ENCODE results near the gene GTF2A1L. TPM values are rescaled to one million over a fixed set of nuclear protein-coding genes. Genes with fewer than 3 reads are reported as not detected.

The GTF2A1L gene
- total RNA-seq, 1 donor from 2014 or later = not detected

DNA sequence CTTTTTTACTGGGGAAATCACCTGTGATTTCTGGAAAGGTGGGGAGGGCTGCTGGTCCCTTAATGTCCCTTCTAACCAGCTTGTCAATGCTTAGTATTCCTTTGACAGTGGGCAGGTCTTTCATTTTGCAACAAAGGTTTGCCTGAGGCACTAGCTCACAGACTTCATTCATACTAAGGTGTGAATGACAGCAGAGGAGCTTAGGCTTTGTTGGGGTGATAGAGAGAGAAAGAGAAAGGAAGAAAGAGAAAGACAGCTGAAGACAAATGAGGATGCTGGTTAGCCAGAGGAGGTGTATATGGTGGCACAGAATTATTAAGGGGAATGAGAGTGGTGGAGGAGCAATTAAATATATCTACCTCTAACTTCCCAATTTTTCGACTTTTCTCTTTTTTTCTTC, 28.9 kb upstream of the GTF2A1L start:
- no peak for TF ChIP-seq EZH2 (IDR thresholded peaks at IDR 0.05; ENCODE audit: insufficient read depth, low read length)
- TF ChIP-seq, protein P1, sequence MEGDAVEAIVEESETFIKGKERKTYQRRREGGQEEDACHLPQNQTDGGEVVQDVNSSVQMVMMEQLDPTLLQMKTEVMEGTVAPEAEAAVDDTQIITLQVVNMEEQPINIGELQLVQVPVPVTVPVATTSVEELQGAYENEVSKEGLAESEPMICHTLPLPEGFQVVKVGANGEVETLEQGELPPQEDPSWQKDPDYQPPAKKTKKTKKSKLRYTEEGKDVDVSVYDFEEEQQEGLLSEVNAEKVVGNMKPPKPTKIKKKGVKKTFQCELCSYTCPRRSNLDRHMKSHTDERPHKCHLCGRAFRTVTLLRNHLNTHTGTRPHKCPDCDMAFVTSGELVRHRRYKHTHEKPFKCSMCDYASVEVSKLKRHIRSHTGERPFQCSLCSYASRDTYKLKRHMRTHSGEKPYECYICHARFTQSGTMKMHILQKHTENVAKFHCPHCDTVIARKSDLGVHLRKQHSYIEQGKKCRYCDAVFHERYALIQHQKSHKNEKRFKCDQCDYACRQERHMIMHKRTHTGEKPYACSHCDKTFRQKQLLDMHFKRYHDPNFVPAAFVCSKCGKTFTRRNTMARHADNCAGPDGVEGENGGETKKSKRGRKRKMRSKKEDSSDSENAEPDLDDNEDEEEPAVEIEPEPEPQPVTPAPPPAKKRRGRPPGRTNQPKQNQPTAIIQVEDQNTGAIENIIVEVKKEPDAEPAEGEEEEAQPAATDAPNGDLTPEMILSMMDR (IDR thresholded peaks at IDR 0.05; ENCODE audit: insufficient read depth, low read depth, low read length) = no peak
- no peaks in the 10 kb centered on the region for H3K9me3 ChIP-seq (ENCODE audit: insufficient read depth, low read depth, low read length)
- Mint-ChIP-seq H3K27me3 (ENCODE audit: low read depth, unreplicated experiment) (no peaks in the 10 kb centered on the region), H3K4me1 (ENCODE audit: low read depth, unreplicated experiment) (no peaks in the 10 kb centered on the region), H3K4me3 (ENCODE audit: unreplicated experiment) (no peak overlapping the region), H3K9me3 (ENCODE audit: unreplicated experiment) (peaks cover 4% of the 10 kb centered on the region), H3K27ac (ENCODE audit: unreplicated experiment) (no peak overlapping the region), H3K36me3 (ENCODE audit: low read depth, unreplicated experiment) (peaks cover 10% of the 10 kb centered on the region)
- H3K27me3 ChIP-seq (ENCODE audit: insufficient read depth, low read length) = no peaks in the 10 kb centered on the region
- no peak for DNase-seq (ENCODE audit: low read depth)
- no peak overlapping the region for H3K4me2 ChIP-seq (ENCODE audit: low read length)
- no peak overlapping the region for H3K4me3 ChIP-seq (ENCODE audit: insufficient read depth, low read depth, low read length)
- FAIRE-seq = no peak
- H2AFZ ChIP-seq (ENCODE audit: low read depth, low read length) = no peak overlapping the region
- H3K79me2 ChIP-seq (ENCODE audit: insufficient read depth, low read length) = no peaks in the 10 kb centered on the region
- no peak overlapping the region for H3K27ac ChIP-seq (ENCODE audit: low read depth, low read length)
- no peaks in the 10 kb centered on the region for H3K36me3 ChIP-seq (ENCODE audit: insufficient read depth, low read length)
- H3K4me1 ChIP-seq (ENCODE audit: insufficient read depth, low read length) = no peaks in the 10 kb centered on the region
- H3K9ac ChIP-seq (ENCODE audit: low read length) = no peak overlapping the region
- H4K20me1 ChIP-seq (ENCODE audit: insufficient read depth, low read length) = no peaks in the 10 kb centered on the region

DNA sequence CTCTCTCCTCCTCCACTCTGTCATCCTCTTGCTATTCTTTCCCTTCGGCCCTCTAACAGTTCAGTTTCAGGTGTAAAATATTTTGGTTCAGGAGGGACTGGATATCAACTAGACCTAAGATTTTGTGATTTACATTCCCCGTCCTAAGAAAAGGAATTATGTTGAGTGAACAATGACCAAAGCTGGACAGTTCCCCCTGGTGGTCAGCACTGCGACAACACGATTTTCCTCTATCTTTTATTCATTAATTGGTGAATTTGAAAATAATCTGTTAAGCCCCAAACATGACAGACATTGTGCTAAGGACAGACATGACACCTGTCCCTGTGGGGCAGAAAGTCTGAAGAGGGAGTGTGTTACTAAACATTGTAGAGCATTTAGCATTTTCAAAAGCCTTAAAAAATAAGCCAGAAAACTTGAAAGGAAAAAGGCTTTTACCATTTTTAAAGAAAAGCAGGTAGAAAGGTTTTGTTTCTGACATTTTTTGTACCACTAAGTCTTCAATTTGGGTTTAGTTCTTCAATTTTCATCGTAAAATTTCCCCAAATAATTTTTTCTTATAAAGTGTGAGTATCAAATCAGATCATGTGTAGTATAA, 28.4 kb upstream of the GTF2A1L start:
- FAIRE-seq = peak; percentile 86
- Mint-ChIP-seq H3K36me3 (ENCODE audit: low read depth, unreplicated experiment) (peaks cover 10% of the 10 kb centered on the region), H3K27ac (ENCODE audit: unreplicated experiment) (no peak overlapping the region)

DNA sequence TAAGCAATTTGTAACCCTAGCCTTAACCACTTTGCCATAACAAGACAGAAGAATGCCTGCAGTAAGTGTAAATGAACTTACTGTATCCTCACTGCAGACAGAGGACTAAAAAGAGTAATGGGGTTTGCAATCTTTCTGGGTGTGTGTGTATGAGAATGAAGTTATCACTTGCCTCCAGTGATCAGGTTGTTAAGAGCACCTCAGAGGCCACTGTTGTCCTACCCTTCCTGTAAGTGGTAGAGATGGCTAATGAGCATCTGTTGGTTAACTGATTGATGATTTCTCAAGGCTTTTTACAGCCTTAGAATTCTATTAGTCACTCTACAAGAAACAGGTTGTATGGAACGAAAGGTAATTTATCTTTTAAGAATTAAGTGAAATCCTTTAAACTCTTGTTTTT, 27.6 kb upstream of the GTF2A1L start:
- Mint-ChIP-seq H3K27me3 (ENCODE audit: low read depth, unreplicated experiment) (no peaks in the 10 kb centered on the region), H3K4me1 (ENCODE audit: low read depth, unreplicated experiment) (no peaks in the 10 kb centered on the region), H3K4me3 (ENCODE audit: unreplicated experiment) (no peak overlapping the region), H3K36me3 (ENCODE audit: low read depth, unreplicated experiment) (peaks cover 8% of the 10 kb centered on the region), H3K9me3 (ENCODE audit: unreplicated experiment) (peaks cover 2% of the 10 kb centered on the region), H3K27ac (ENCODE audit: unreplicated experiment) (no peak overlapping the region)
- Histone ChIP-seq H3K4me2 (ENCODE audit: low read length) (no peak overlapping the region), H3K79me2 (ENCODE audit: insufficient read depth, low read length) (no peaks in the 10 kb centered on the region), H3K27ac (ENCODE audit: low read depth, low read length) (no peak overlapping the region), H4K20me1 (ENCODE audit: insufficient read depth, low read length) (no peaks in the 10 kb centered on the region), H3K4me1 (ENCODE audit: insufficient read depth, low read length) (no peaks in the 10 kb centered on the region), H3K36me3 (ENCODE audit: insufficient read depth, low read length) (no peaks in the 10 kb centered on the region), H2AFZ (ENCODE audit: low read depth, low read length) (no peak overlapping the region), H3K27me3 (ENCODE audit: insufficient read depth, low read length) (no peaks in the 10 kb centered on the region), H3K4me3 (ENCODE audit: insufficient read depth, low read depth, low read length) (no peak overlapping the region), H3K9me3 (ENCODE audit: insufficient read depth, low read depth, low read length) (no peaks in the 10 kb centered on the region), H3K9ac (ENCODE audit: low read length) (no peak overlapping the region)
- no peak for TF ChIP-seq EZH2 (IDR thresholded peaks at IDR 0.05; ENCODE audit: insufficient read depth, low read length)
- TF ChIP-seq, protein P1 (IDR thresholded peaks at IDR 0.05; ENCODE audit: insufficient read depth, low read depth, low read length) = no peak
- FAIRE-seq = no peak
- no peak for DNase-seq (ENCODE audit: low read depth)

More for the DNA sequence above, 28.4 kb upstream of the GTF2A1L start:
- no peaks in the 10 kb centered on the region for H4K20me1 ChIP-seq (ENCODE audit: insufficient read depth, low read length)
- H3K9me3 Mint-ChIP-seq (ENCODE audit: unreplicated experiment) = peaks cover 4% of the 10 kb centered on the region
- H3K4me3 Mint-ChIP-seq (ENCODE audit: unreplicated experiment) = no peak overlapping the region
- no peaks in the 10 kb centered on the region for H3K9me3 ChIP-seq (ENCODE audit: insufficient read depth, low read depth, low read length)
- H2AFZ ChIP-seq (ENCODE audit: low read depth, low read length) = no peak overlapping the region
- H3K4me1 ChIP-seq (ENCODE audit: insufficient read depth, low read length) = no peaks in the 10 kb centered on the region
- peak; percentile 19 for DNase-seq (ENCODE audit: low read depth)
- no peaks in the 10 kb centered on the region for H3K4me1 Mint-ChIP-seq (ENCODE audit: low read depth, unreplicated experiment)
- TF ChIP-seq, protein P1 (IDR thresholded peaks at IDR 0.05; ENCODE audit: insufficient read depth, low read depth, low read length) = peak; percentile 91
- TF ChIP-seq EZH2 (IDR thresholded peaks at IDR 0.05; ENCODE audit: insufficient read depth, low read length) = no peak
- H3K9ac ChIP-seq (ENCODE audit: low read length) = no peak overlapping the region
- H3K27me3 ChIP-seq (ENCODE audit: insufficient read depth, low read length) = no peaks in the 10 kb centered on the region
- no peaks in the 10 kb centered on the region for H3K27me3 Mint-ChIP-seq (ENCODE audit: low read depth, unreplicated experiment)
- H3K79me2 ChIP-seq (ENCODE audit: insufficient read depth, low read length) = no peaks in the 10 kb centered on the region
- H3K27ac ChIP-seq (ENCODE audit: low read depth, low read length) = no peak overlapping the region
- H3K36me3 ChIP-seq (ENCODE audit: insufficient read depth, low read length) = no peaks in the 10 kb centered on the region
- no peak overlapping the region for H3K4me3 ChIP-seq (ENCODE audit: insufficient read depth, low read depth, low read length)
- H3K4me2 ChIP-seq (ENCODE audit: low read length) = no peak overlapping the region
